22Rv1 (cell line): ENCODE results near the gene DMBX1.
A peak's percentile ranks its signal among the peaks of the same experiment; 100 is the strongest.

Source experiments
- H3K27ac ChIP-seq: fragments of 450-650 bp; 2 replicates; pipeline ENCODE4 v1.5.1; 2017
- CTCF ChIP-seq: fragments of 450-650 bp; IDR thresholded peaks from 2 replicates; pipeline ENCODE4 v1.5.1; 2017; ENCODE audit warnings: mild to moderate bottlenecking
- ZFX ChIP-seq: fragments of 450-650 bp; IDR thresholded peaks from 2 replicates; pipeline ENCODE4 v1.6.1; 2017; ENCODE audit warnings: antibody characterized with exemption, borderline replicate concordance

Gene DMBX1

GRCh38 chr1:46517010-46517600 lies 27.5 kb downstream of the DMBX1 start:
- no peak for TF ChIP-seq ZFX
- TF ChIP-seq CTCF: no peak; the same call in 1 of the 2 replicates
- H3K27ac ChIP-seq: peak overlapping the region; percentile 46

GRCh38 chr1:46517932-46518498 lies 28.4 kb downstream of the DMBX1 start:
- TF ChIP-seq ZFX (no peak), CTCF (no peak)
- H3K27ac ChIP-seq: no peak overlapping the region

DNA sequence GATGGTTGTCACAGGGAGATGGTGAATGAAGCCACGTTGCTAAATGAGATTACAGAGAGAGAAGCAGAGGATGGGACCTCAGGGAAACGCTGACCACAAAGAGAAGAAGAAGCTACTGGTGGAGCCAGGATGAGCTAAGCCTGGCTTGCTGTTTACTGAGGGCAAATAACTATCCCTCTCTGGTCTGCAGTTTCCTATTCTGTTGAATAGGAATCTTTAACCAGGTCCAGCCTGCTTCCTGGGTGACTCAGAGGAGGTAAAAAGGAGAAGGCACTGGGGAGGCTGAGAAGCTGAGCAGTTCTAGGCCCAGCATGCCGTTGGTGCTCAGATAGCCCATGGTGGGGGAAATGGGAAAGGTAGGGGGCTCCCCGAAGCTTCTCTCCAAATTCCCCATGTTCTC lies 29.6 kb downstream of the DMBX1 start:
- no peak overlapping the region for H3K27ac ChIP-seq
- TF ChIP-seq ZFX (no peak), CTCF (no peak)

DNA sequence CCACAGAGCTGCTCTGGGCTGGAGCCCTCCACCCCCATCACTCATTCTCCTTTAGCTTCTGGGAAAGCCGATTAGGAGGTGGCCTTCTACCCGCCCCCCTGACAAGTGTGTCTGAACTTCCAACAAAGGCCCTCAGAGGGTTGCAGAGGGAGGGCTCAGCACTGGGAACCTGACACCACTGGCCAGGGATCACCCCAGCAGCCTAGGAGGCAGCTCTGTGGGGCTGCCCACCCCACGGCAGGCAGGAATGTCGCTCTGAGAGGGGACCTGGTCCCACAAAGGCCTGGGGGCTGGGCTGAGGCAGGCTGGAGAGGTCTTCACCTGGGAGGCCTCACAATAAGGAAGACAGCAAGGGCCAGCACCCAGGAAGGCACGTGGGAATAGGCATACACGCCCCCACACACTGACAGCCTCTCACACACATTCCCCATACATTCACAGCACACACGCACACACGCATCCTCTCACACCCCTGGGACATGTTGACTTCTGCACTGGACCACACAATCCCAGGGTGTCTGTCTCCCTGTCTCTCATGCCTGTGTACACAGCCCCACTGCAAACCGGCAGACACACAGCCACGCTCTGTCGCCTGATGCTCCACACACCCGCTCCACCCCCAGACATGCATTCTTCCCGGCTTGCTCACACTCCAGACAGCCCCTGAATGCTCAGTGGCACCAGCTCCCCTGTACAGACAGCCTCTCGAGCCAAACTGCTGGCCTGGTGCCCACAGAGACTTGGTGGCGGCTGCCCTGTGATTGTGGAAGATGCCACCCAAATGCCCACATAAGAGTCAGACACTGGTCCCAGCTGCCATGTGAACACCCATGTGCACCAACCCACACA lies 30.7 kb downstream of the DMBX1 start:
- TF ChIP-seq CTCF (no peak), ZFX (no peak)
- H3K27ac ChIP-seq: no peak overlapping the region

DNA sequence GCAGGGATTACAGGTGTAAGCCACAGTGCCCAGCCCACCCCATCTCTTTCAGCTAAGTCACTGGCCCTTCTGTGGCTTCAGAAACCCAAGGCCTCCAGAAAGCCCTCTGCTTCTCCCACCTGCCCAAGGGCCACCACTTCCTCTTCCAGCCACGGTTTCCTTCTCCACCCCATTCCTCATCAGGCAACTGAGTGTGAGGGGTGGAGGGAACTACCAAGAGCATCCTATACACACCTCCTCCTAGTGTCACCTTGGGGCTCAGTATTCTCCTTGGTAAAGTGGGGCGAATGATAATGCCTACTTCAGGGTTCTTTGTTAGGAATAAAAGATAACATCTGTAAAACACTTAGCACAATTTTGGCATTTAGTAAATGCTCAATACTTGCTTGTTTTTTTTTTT lies 31.8 kb downstream of the DMBX1 start:
- no peak for TF ChIP-seq CTCF
- no peak for TF ChIP-seq ZFX
- H3K27ac ChIP-seq: no peak overlapping the region

GRCh38 chr1:46522184-46522968 lies 32.7 kb downstream of the DMBX1 start:
- H3K27ac ChIP-seq: no peak overlapping the region
- TF ChIP-seq ZFX (no peak), CTCF (no peak)
